SK-N-SH (cell line): Measurements from ENCODE around the gene OBP2A. TPM values are rescaled to one million over a fixed set of nuclear protein-coding genes. Genes with fewer than 3 reads are reported as not detected.

Experiments
- CTCF ChIA-PET: fragments of 300-600, 350-600 bp; formaldehyde crosslinking; extraction: SDS; loops from one replicate; lab custom pipeline; 2021; lab: Yijun Ruan, JAX
- POLR2A ChIA-PET: fragments of 350-600 bp; sonication (Branson Sonifier 250); formaldehyde crosslinking; extraction: SDS; loops from one replicate; lab custom pipeline; 2020; ENCODE audit warnings: antibody characterized with exemption, inconsistent platforms; lab: Yijun Ruan, JAX
- DNase-seq: peaks from one replicate; pipeline ENCODE4 v3.0.0; 2012
- H2AFZ ChIP-seq: fragments of 200-600 bp; sonication (generic); 2 replicates; pipeline ENCODE4 v1.8.1; 2016; ENCODE audit warnings: antibody characterized with exemption, mild to moderate bottlenecking, low read depth
- H3F3A ChIP-seq: fragments of 200-600 bp; sonication (generic); replicated peaks from 2 replicates; pipeline ENCODE3; 2016; ENCODE audit warnings: antibody characterized with exemption, mild to moderate bottlenecking; ENCODE audit not compliant: insufficient read depth
- H3K27ac ChIP-seq, 2 experiments: fragments of 200-500 bp in 1 of 2; fragments of 200-600 bp in 1 of 2; sonication (Bioruptor generic) in 1 of 2; sonication (generic), shearing (Covaris generic) in 1 of 2; 2 replicates each; pipeline versions ENCODE4 v1.5.1 to v1.6.1; 2014 to 2016; ENCODE audit warnings: low read depth in 2 of 2, inconsistent platforms in 1 of 2, low read length in 1 of 2, mild to moderate bottlenecking in 1 of 2, mixed read lengths in 1 of 2
- H3K27me3 ChIP-seq: fragments of 200-600 bp; sonication (generic), shearing (Covaris generic); 2 replicates; pipeline ENCODE4 v1.6.1; 2016; ENCODE audit warnings: mixed run types; ENCODE audit not compliant: insufficient read depth
- H3K36me3 ChIP-seq, 2 experiments: fragments of 200-500 bp in 1 of 2; fragments of 200-600 bp in 1 of 2; sonication (Bioruptor generic) in 1 of 2; sonication (generic) in 1 of 2; replicated peaks in 1 of 2; 2 replicates each; pipeline versions ENCODE3 to v1.5.1; 2014 to 2016; ENCODE audit warnings: low read length in 1 of 2, mild to moderate bottlenecking in 1 of 2; ENCODE audit not compliant: insufficient read depth in 2 of 2, control insufficient read depth in 1 of 2
- H3K4me1 ChIP-seq, 2 experiments: fragments of 200-500 bp in 1 of 2; fragments of 200-600 bp in 1 of 2; sonication (Bioruptor generic) in 1 of 2; sonication (generic), shearing (Covaris generic) in 1 of 2; 2 replicates each; pipeline versions ENCODE4 v1.5.1 to v1.6.1; 2014 to 2016; ENCODE audit warnings: low read depth in 1 of 2, low read length in 1 of 2, mixed run types in 1 of 2; ENCODE audit not compliant: insufficient read depth in 2 of 2, control insufficient read depth in 1 of 2
- H3K4me2 ChIP-seq: fragments of 200-600 bp; sonication (generic), shearing (Covaris generic); 2 replicates; pipeline ENCODE4 v1.6.1; 2017; ENCODE audit warnings: mixed run types
- H3K4me3 ChIP-seq, 2 experiments: fragments of 200-500 bp in 1 of 2; fragments of 200-600 bp in 1 of 2; sonication (Bioruptor generic) in 1 of 2; sonication (generic), shearing (Covaris generic) in 1 of 2; 2 replicates each; pipeline versions ENCODE4 v1.5.1 to v1.8.1; 2014 to 2016; ENCODE audit warnings: low read depth in 2 of 2, inconsistent platforms in 1 of 2, low read length in 1 of 2, mild to moderate bottlenecking in 1 of 2, mixed read lengths in 1 of 2, moderate library complexity in 1 of 2
- H3K79me2 ChIP-seq: fragments of 200-600 bp; sonication (generic); 2 replicates; pipeline ENCODE4 v1.8.1; 2017; ENCODE audit warnings: mild to moderate bottlenecking; ENCODE audit not compliant: insufficient read depth
- H3K9ac ChIP-seq: fragments of 200-600 bp; sonication (generic); 2 replicates; pipeline ENCODE4 v1.6.1; 2017; ENCODE audit warnings: mixed run types
- H3K9me2 ChIP-seq: fragments of 200-600 bp; sonication (generic); 2 replicates; pipeline ENCODE4 v1.6.1; 2017; ENCODE audit warnings: mixed run types
- H3K9me3 ChIP-seq: fragments of 200-600 bp; sonication (generic); 2 replicates; pipeline ENCODE4 v1.6.1; 2017; ENCODE audit warnings: mixed run types, mild to moderate bottlenecking, moderate library complexity
- H4K20me1 ChIP-seq: fragments of 200-600 bp; sonication (generic); 2 replicates; pipeline ENCODE4 v1.6.1; 2017; ENCODE audit warnings: mild to moderate bottlenecking, mixed run types; ENCODE audit not compliant: insufficient read depth
- CHD2 ChIP-seq: fragments of 150-350 bp; IDR thresholded peaks from 2 replicates; pipeline ENCODE4 v1.6.1; 2018; ENCODE audit warnings: low read length; ENCODE audit not compliant: partially characterized antibody
- CTCF ChIP-seq: fragments of 200-600 bp; sonication (generic); IDR thresholded peaks from 2 replicates; pipeline ENCODE4 v1.6.1; 2017; ENCODE audit warnings: antibody characterized with exemption, mild to moderate bottlenecking, moderate library complexity
- ELF1 ChIP-seq: IDR thresholded peaks from 2 replicates; pipeline ENCODE4 v1.4.0; 2012
- EP300 ChIP-seq, 2 experiments: IDR thresholded peaks; 2 replicates each; pipeline versions ENCODE4 v1.4.0 to v1.6.1; 2012; ENCODE audit warnings: borderline replicate concordance in 1 of 2, low read depth in 1 of 2, low read length in 1 of 2
- FOXM1 ChIP-seq: IDR thresholded peaks from 2 replicates; pipeline ENCODE4 v1.4.0; 2012; ENCODE audit warnings: low read depth, mild to moderate bottlenecking
- GABPA ChIP-seq: IDR thresholded peaks from 2 replicates; pipeline ENCODE4 v1.4.0; 2012; ENCODE audit warnings: low read depth, mild to moderate bottlenecking
- GATA2 ChIP-seq: sonication (generic); formaldehyde crosslinking; IDR thresholded peaks from 2 replicates; pipeline ENCODE4 v1.5.0; 2020; ENCODE audit warnings: mild to moderate bottlenecking, missing genetic modification reagents
- MAX ChIP-seq: IDR thresholded peaks from 2 replicates; pipeline ENCODE4 v1.4.0; 2012; ENCODE audit warnings: low read depth
- NRF1 ChIP-seq: IDR thresholded peaks from 2 replicates; pipeline ENCODE4 v1.6.1; 2012; ENCODE audit warnings: low read depth, mild to moderate bottlenecking, low read length
- POLR2AphosphoS5 ChIP-seq: IDR thresholded peaks from 2 replicates; pipeline ENCODE4 v1.6.1; 2012; ENCODE audit warnings: low read depth, low read length
- RCOR1 ChIP-seq: fragments of 150-350 bp; IDR thresholded peaks from 2 replicates; pipeline ENCODE4 v1.6.1; 2017; ENCODE audit warnings: antibody characterized with exemption, low read length
- RFX5 ChIP-seq: IDR thresholded peaks from 2 replicates; pipeline ENCODE4 v1.6.1; 2012; ENCODE audit warnings: mild to moderate bottlenecking, improper control_type of control experiment, low read length
- RXRA ChIP-seq: IDR thresholded peaks from 2 replicates; pipeline ENCODE4 v1.4.0; 2012; ENCODE audit warnings: low read depth, mild to moderate bottlenecking, borderline replicate concordance
- SIN3A ChIP-seq: IDR thresholded peaks from 2 replicates; pipeline ENCODE4 v1.6.1; 2012; ENCODE audit warnings: low read depth, mild to moderate bottlenecking, low read length, moderate library complexity, borderline replicate concordance
- SMC3 ChIP-seq: IDR thresholded peaks from 2 replicates; pipeline ENCODE4 v1.6.1; 2012; ENCODE audit warnings: low read depth, low read length, improper control_type of control experiment
- TCF12 ChIP-seq: IDR thresholded peaks from 2 replicates; pipeline ENCODE4 v1.4.0; 2012
- USF2 ChIP-seq: fragments of 150-350 bp; IDR thresholded peaks from 2 replicates; pipeline ENCODE4 v1.6.1; 2017; ENCODE audit warnings: antibody characterized with exemption, low read length, low read depth, borderline replicate concordance
- WGBS: methylation state at CpG from one replicate; pipeline ENCODE4 v1.1.6; 2017; ENCODE audit warnings: low lambda C conversion rate; 5-methylcytosine and 5-hydroxymethylcytosine counted together
- polyA plus RNA-seq, 3 experiments: library from polyadenylated mRNA; depleted of rRNA; stranded (reverse); fragments of >200 nt; gene quantifications; 2 replicates each; pipeline ENCODE4 v1.2.3, GENCODE V29; 2012

OBP2A gene
- polyA plus RNA-seq, 1 of the 3 experiments (the other 2 are of a cell fraction), result not detected

- no peak overlapping the region for H3K4me3 ChIP-seq
- H3F3A ChIP-seq, result no peaks in the 10 kb centered on the region
- CTCF ChIA-PET, result no interaction called here
- H3K4me1 ChIP-seq, result no peaks in the 10 kb centered on the region
- H3K9me2 ChIP-seq, result no peaks in the 10 kb centered on the region
- POLR2A ChIA-PET, result no interaction called here
- no peaks in the 10 kb centered on the region for H3K36me3 ChIP-seq
- no peaks in the 10 kb centered on the region for H3K9me3 ChIP-seq
- no peaks in the 10 kb centered on the region for H4K20me1 ChIP-seq
- H3K9ac ChIP-seq, result no peak overlapping the region
- no peak overlapping the region for H2AFZ ChIP-seq
- 42% methylated on average over 6 of the region's 6 CpGs for WGBS
- no peak overlapping the region for H3K4me2 ChIP-seq
- no peaks in the 10 kb centered on the region for H3K27me3 ChIP-seq
- no peak overlapping the region for H3K27ac ChIP-seq
- TF ChIP-seq RFX5 (no peak), FOXM1 (no peak), NRF1 (no peak), MAX (no peak), EP300 (IDR thresholded peaks at IDR 0.05; ENCODE audit: borderline replicate concordance in 1 of 2, low read depth in 1 of 2, low read length in 1 of 2) (no peak), GATA2 (no peak), GABPA (no peak)
- no peak for DNase-seq
- no peaks in the 10 kb centered on the region for H3K79me2 ChIP-seq
These were observed 22.1 kb downstream of the OBP2A start for GRCh38 chr9:135568026-135568425.

- WGBS, result 5% methylated on average over 3 of the region's 3 CpGs
These were observed 24.5 kb downstream of the OBP2A start for GRCh38 chr9:135570456-135570855.

GRCh38 chr9:135572233-135572632 is 26.3 kb downstream of the OBP2A start:
- TF ChIP-seq USF2 (no peak), RXRA (no peak), SIN3A (no peak), SMC3 (no peak), CTCF (no peak), POLR2AphosphoS5 (no peak), RCOR1 (no peak), ELF1 (no peak), CHD2 (no peak), NRF1 (no peak), FOXM1 (no peak), TCF12 (no peak)
- CTCF ChIA-PET, result interaction anchor here (1.2 kb wide), 1 partner anchor 130 kb away, joined by 3 read pairs; the partner anchor contains the start of gene KCNT1

More at GRCh38 chr9:135570456-135570855, 24.5 kb downstream of the OBP2A start:
- no peak overlapping the region for H3K4me3 ChIP-seq
- ChIA-PET POLR2A (no interaction called here), CTCF (no interaction called here)
- H4K20me1 ChIP-seq, result no peaks in the 10 kb centered on the region
- no peaks in the 10 kb centered on the region for H3F3A ChIP-seq
- no peaks in the 10 kb centered on the region for H3K36me3 ChIP-seq
- no peak for DNase-seq
- no peaks in the 10 kb centered on the region for H3K4me1 ChIP-seq
- no peak for TF ChIP-seq USF2
- 0 out of 2 replicates have a peak, but pooled peaks have one; percentile 12 for TF ChIP-seq GATA2
- no peak overlapping the region for H3K9ac ChIP-seq
- H3K27me3 ChIP-seq, result no peaks in the 10 kb centered on the region
- no peaks in the 10 kb centered on the region for H3K9me2 ChIP-seq
- H3K27ac ChIP-seq, result no peak overlapping the region
- no peaks in the 10 kb centered on the region for H3K9me3 ChIP-seq
- H3K79me2 ChIP-seq, result no peaks in the 10 kb centered on the region
- no peak overlapping the region for H2AFZ ChIP-seq
- H3K4me2 ChIP-seq, result no peak overlapping the region

More at GRCh38 chr9:135572233-135572632, 26.3 kb downstream of the OBP2A start:
- POLR2A ChIA-PET, result no interaction called here
- no peak overlapping the region for H2AFZ ChIP-seq
- no peaks in the 10 kb centered on the region for H3F3A ChIP-seq
- H3K36me3 ChIP-seq, result no peaks in the 10 kb centered on the region
- no peaks in the 10 kb centered on the region for H3K9me3 ChIP-seq
- no peaks in the 10 kb centered on the region for H3K27me3 ChIP-seq
- 7% methylated on average over 2 of the region's 2 CpGs for WGBS
- no peaks in the 10 kb centered on the region for H3K9me2 ChIP-seq
- H3K4me1 ChIP-seq, result no peaks in the 10 kb centered on the region
- DNase-seq, result no peak
- no peak overlapping the region for H3K4me3 ChIP-seq
- no peak overlapping the region for H3K4me2 ChIP-seq
- no peaks in the 10 kb centered on the region for H4K20me1 ChIP-seq
- H3K9ac ChIP-seq, result no peak overlapping the region
- H3K27ac ChIP-seq, result no peak overlapping the region
- no peaks in the 10 kb centered on the region for H3K79me2 ChIP-seq
